Gastrocnemius medialis (tissue), 4 donors: ENCODE measurements around the gene ZNF324.

Experiments
- CTCF ChIP-seq, 5 experiments: fragments of 450-650 bp in 3 of 5; fragments of 200-600 bp in 2 of 5; sonication (generic) in 2 of 5; IDR thresholded peaks in 4 of 5; conservative IDR thresholded peaks in 1 of 5; 1 replicate in 4 of 5; 2 replicates in 1 of 5; pipeline ENCODE4 v1.5.1; 2016 to 2019; ENCODE audit warnings: antibody characterized with exemption in 5 of 5, mild to moderate bottlenecking in 3 of 5, moderate library complexity in 3 of 5
- POLR2A ChIP-seq, 2 donors: fragments of 450-650 bp; IDR thresholded peaks; one replicate each; pipeline ENCODE4 v1.6.1; 2017; ENCODE audit warnings: antibody characterized with exemption in 2 of 2, mild to moderate bottlenecking in 2 of 2, moderate library complexity in 2 of 2

- TF ChIP-seq CTCF (IDR thresholded peaks at IDR 0.05 in 4 of 5, conservative IDR thresholded peaks at IDR 0.05 in 1 of 5) (no peak), POLR2A (IDR thresholded peaks at IDR 0.05) (no peak)
These were observed 6.8 kb upstream of the ZNF324 start for GRCh38 chr19:58460039-58460438.
